Measurements from ENCODE around the gene GFM1.
A peak's percentile ranks its signal among the peaks of the same experiment; 100 is the strongest.
"Not testable (repeated sequence)": the region's sequence is repeated elsewhere in the genome, so short reads cannot be mapped to it uniquely, and the experiment has no call there.

GFM1 gene

DNA sequence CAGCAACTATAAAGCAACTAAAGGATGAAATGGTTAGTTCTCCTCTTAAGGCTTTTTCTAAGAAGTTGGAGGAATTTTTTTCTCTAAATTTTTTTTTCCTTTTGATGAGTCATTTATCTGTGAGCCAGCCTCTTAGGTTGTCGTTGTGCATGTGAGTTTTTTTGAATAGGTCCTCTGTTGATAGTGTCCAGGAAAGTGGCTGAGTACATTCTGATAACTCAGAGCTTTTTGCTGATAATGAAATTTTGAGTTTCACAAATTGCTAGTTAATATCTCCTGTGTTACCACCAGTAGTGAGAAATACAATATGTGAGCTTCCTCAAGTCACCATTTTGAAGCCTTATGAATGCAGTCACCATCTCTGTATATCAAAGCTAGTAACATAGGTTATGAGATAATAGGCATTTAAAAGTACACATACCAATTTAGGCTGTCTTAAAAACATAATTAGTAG, 35.2 kb downstream of the GFM1 start:
- Histone ChIP-seq H3K4me3 (ENCODE audit: low read length) (no peak overlapping the region), H3K9me3 (replicated peaks; ENCODE audit: low read length) (no peaks in the 10 kb centered on the region), H3K4me1 (ENCODE audit: control insufficient read depth, insufficient read depth, low read length) (peaks cover 17% of the 10 kb centered on the region), H3K36me3 (ENCODE audit: insufficient read depth, low read length) (peaks cover 18% of the 10 kb centered on the region), H3K4me2 (ENCODE audit: low read length) (no peak overlapping the region), H3K27me3 (ENCODE audit: control insufficient read depth, insufficient read depth, low read length) (no peaks in the 10 kb centered on the region), H3K9ac (ENCODE audit: low read depth, low read length) (no peak overlapping the region)

DNA sequence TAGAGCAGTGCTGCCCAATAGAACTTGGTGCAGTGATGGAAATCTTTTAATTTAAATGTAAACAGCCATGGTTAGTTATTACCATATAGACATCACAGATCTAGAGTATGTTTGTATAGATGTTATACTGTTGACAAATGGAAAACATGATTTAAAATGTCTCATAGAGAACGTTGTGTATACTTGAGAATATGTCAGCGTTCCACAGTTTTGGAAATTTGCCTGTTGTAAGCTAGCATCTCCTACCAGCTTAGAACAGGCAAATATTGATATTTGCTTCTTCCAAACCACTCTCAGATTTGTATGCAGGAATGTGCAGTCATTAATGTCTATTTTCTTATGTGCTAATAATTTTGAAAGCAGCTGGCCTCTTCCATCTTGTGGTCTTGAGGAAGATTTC, 36.5 kb downstream of the GFM1 start:
- H3K9me3 ChIP-seq (replicated peaks; ENCODE audit: low read length), result no peaks in the 10 kb centered on the region
- H3K9ac ChIP-seq (ENCODE audit: low read depth, low read length), result no peak overlapping the region
- H3K4me3 ChIP-seq (ENCODE audit: low read length), result no peak overlapping the region
- no peaks in the 10 kb centered on the region for H3K27me3 ChIP-seq (ENCODE audit: control insufficient read depth, insufficient read depth, low read length)
- H3K4me1 ChIP-seq (ENCODE audit: control insufficient read depth, insufficient read depth, low read length), result peaks cover 17% of the 10 kb centered on the region
- peaks cover 19% of the 10 kb centered on the region for H3K36me3 ChIP-seq (ENCODE audit: insufficient read depth, low read length)
- H3K4me2 ChIP-seq (ENCODE audit: low read length), result no peak overlapping the region

DNA sequence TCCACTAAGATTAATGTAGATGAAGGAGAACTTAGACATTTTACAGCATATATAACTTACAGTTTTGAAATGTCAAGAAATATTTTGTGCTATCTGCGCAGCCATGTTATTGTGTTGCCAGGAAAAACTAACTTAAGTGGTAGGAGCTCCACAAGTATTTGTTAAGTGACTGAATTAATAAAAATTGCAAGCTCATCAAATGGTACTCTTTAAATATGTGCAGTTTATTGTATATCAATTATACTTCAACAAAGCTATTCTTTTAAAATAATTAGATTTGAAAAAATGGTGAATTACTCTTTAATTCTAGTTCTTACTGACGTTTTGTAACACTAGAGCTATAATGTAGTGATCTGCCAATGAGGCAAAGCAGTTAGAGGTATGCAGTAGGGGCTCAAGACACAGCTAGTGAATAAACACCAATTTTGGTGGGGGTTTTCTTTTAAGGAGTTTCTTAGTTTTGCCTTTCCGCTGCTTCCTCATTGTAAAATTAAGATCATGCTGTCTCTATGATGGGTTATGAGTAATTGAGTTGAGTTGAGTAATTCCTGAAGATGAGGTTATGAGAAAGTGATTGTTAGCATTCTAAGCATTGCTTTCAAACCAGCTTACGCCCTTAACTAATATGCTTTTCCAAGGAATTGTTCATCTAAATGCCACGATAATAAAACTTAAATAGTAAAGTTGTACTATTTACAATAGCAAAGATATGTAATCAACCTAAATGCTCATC, 39.1 kb downstream of the GFM1 start:
- Histone ChIP-seq H3K4me2 (ENCODE audit: low read length) (peak overlapping the region; percentile 26), H3K36me3 (ENCODE audit: insufficient read depth, low read length) (peaks cover 12% of the 10 kb centered on the region), H3K9me3 (replicated peaks; ENCODE audit: low read length) (no peaks in the 10 kb centered on the region), H3K9ac (ENCODE audit: low read depth, low read length) (peak overlapping the region; percentile 33), H3K4me3 (ENCODE audit: low read length) (no peak overlapping the region), H3K4me1 (ENCODE audit: control insufficient read depth, insufficient read depth, low read length) (peaks cover 17% of the 10 kb centered on the region), H3K27me3 (ENCODE audit: control insufficient read depth, insufficient read depth, low read length) (no peaks in the 10 kb centered on the region)

DNA sequence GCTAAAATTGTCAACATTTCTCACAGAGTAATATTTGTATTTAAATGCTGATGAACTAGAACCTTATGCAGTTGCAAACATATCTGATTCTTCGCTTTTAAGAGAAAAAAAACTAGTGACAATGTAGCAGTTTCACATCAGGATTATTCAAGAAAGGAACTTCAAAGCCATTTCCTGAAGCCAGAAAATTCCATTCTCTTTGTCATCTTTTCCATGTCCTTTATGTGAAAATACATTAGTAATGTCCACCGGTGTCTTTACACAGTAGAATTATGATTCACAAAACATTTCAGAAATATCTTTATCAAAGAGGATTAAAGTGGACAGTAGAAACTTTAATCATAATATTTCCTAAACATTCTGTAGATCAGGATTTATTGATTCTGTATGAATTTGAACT, 40.8 kb downstream of the GFM1 start:
- Histone ChIP-seq H3K27me3 (ENCODE audit: control insufficient read depth, insufficient read depth, low read length) (no peaks in the 10 kb centered on the region), H3K4me1 (ENCODE audit: control insufficient read depth, insufficient read depth, low read length) (peaks cover 8% of the 10 kb centered on the region), H3K36me3 (ENCODE audit: insufficient read depth, low read length) (peaks cover 5% of the 10 kb centered on the region), H3K4me2 (ENCODE audit: low read length) (no peak overlapping the region), H3K9ac (ENCODE audit: low read depth, low read length) (no peak overlapping the region), H3K4me3 (ENCODE audit: low read length) (no peak overlapping the region), H3K9me3 (replicated peaks; ENCODE audit: low read length) (no peaks in the 10 kb centered on the region)

DNA sequence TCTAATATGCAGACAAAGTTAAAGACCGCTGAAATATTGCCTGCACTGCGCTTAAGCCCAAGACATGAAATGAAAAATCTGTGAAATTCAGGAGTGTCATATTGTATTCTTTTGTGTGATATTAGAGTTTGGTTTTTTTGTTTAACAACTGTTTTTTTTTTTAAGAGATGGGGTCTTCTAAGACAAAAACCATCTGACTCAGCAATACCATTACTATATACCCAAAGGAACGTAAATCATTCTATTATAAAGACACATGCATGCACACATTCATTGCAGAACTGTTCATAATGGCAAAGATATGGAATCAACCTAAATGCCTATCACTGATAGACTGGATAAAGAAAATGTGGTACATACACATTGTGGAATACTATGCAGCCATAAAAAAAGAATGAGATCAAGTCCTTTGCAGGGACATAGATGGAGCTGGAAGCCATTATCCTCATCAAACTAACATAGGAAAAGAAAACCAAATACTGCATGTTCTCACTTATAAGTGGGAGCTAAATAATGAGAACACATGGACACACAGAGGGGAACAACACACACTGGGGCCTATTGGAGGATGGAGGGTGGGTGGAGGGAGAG, 49.6 kb downstream of the GFM1 start:
- H3K4me1 ChIP-seq (ENCODE audit: control insufficient read depth, insufficient read depth, low read length); H3K4me2 ChIP-seq (ENCODE audit: low read length); H3K9ac ChIP-seq (ENCODE audit: low read depth, low read length); H3K4me3 ChIP-seq (ENCODE audit: low read length); H3K9me3 ChIP-seq (replicated peaks; ENCODE audit: low read length); H3K27me3 ChIP-seq (ENCODE audit: control insufficient read depth, insufficient read depth, low read length): not testable (repeated sequence)
- H3K36me3 ChIP-seq (ENCODE audit: insufficient read depth, low read length), result peaks cover 29% of the 10 kb centered on the region

DNA sequence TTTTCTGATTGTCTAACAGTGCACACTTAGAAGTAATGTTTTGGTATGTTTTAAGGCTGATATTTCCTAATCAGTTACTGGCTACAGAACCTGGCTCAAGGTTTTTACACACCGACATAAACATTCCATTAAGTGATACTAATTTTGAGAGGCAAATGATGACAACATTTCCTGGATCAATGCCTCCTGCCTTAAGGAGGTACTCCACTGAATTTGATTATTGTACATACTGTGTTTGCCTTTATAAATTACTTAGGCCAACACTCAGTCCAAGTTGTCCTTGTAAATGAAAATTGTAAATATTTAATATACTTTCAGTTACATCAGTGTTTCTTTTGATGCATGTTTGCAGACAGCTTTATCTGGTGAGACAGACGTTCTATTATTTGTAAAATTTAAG, 52.3 kb downstream of the GFM1 start:
- H3K27me3 ChIP-seq (ENCODE audit: control insufficient read depth, insufficient read depth, low read length), result no peaks in the 10 kb centered on the region
- no peak overlapping the region for H3K4me2 ChIP-seq (ENCODE audit: low read length)
- H3K36me3 ChIP-seq (ENCODE audit: insufficient read depth, low read length), result peaks cover 18% of the 10 kb centered on the region
- peaks cover 16% of the 10 kb centered on the region for H3K4me1 ChIP-seq (ENCODE audit: control insufficient read depth, insufficient read depth, low read length)
- no peak overlapping the region for H3K4me3 ChIP-seq (ENCODE audit: low read length)
- H3K9me3 ChIP-seq (replicated peaks; ENCODE audit: low read length), result no peaks in the 10 kb centered on the region
- no peak overlapping the region for H3K9ac ChIP-seq (ENCODE audit: low read depth, low read length)

DNA sequence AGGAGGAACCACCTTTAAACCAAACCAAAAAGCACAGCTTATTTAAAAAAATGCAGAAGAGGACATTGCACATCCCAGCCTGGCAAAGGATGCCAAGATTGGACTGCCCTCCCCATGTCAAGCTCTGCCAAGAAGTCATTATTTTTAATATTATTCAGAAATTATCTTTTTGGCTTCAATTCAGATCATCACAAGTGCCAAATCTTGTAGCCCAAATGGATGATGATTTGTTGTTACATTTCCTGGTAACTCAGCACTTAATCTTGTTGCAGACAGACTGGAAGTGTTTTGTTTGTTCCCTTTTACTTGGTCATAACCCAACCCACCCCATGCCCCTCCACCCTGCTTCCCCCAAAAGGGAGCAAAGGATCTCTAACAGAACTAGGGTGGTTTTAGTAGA, 56.2 kb downstream of the GFM1 start:
- H3K4me2 ChIP-seq (ENCODE audit: low read length), result no peak overlapping the region

DNA sequence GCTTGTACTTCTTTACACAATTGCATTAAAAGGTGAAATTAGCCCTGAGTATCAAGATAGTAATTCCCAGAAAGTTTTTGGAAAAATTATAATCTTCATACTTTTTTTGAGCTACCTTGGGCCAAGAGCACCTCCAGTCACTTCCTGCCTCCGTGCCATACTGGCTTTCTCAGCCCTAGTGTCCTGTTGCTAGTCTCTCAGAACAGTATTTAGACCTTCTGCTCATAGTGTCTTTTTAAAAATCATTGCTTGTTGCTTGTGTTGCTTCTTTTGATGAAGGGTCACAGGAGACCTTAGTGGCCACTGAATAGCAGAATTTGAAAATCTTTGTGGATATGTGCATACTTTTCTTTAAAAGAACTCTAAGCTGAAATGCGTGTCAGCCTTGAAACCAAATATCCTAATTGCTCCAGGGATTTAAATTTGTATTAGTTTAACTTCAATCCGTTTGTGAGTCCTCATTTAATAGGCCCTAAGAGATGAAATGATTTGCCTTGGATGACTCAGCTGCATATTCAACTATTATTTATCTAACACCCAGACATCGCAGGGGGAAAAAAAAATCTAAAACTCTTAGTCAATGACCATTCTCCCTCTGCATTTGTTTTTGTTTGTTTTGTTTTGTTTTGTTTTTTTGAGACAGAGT, 57.2 kb downstream of the GFM1 start:
- Histone ChIP-seq H3K9ac (ENCODE audit: low read depth, low read length) (peak overlapping the region; percentile 15), H3K36me3 (ENCODE audit: insufficient read depth, low read length) (no peaks in the 10 kb centered on the region), H3K9me3 (replicated peaks; ENCODE audit: low read length) (no peaks in the 10 kb centered on the region), H3K4me2 (ENCODE audit: low read length) (peak overlapping the region; percentile 24), H3K4me1 (ENCODE audit: control insufficient read depth, insufficient read depth, low read length) (peaks cover 39% of the 10 kb centered on the region), H3K27me3 (ENCODE audit: control insufficient read depth, insufficient read depth, low read length) (no peaks in the 10 kb centered on the region), H3K4me3 (ENCODE audit: low read length) (no peak overlapping the region)

More for the DNA sequence above, 56.2 kb downstream of the GFM1 start:
- Histone ChIP-seq H3K4me1 (ENCODE audit: control insufficient read depth, insufficient read depth, low read length) (peaks cover 39% of the 10 kb centered on the region), H3K27me3 (ENCODE audit: control insufficient read depth, insufficient read depth, low read length) (no peaks in the 10 kb centered on the region), H3K9ac (ENCODE audit: low read depth, low read length) (no peak overlapping the region), H3K9me3 (replicated peaks; ENCODE audit: low read length) (no peaks in the 10 kb centered on the region), H3K4me3 (ENCODE audit: low read length) (no peak overlapping the region), H3K36me3 (ENCODE audit: insufficient read depth, low read length) (no peaks in the 10 kb centered on the region)

DNA sequence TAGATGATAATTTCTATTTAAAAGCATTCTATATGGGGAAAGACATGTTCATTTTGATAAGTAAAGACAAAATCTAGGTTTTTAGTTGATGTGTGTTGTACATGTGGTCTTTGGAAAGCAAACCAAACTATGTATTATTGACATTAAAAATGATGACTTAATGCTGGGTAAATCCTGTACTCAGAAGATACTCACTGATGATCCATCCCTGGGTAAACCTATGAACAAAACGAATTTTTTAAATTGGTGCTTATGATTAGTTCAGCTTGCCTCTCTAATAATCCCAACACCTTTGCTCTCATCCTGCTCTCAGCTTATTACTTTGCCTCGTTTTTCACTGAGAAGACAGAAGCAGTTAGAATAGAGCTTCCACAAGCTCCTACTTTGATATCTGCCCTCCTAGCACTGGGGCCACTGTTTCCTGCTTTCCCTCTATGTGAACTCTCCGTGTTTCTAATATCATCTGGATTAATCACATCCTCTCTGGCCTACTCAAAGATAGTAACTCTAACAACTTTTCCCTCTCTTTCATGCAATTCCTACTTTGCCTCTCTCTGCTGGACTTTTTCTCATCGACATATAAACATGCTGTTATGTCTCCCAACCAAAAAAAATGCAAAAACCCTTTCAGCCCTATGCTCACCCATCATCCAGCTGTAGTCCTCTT, 58.6 kb downstream of the GFM1 start:
- H3K9me3 ChIP-seq (replicated peaks; ENCODE audit: low read length), result no peaks in the 10 kb centered on the region
- H3K4me2 ChIP-seq (ENCODE audit: low read length), result peak overlapping the region; percentile 57
- peak overlapping the region; percentile 43 for H3K9ac ChIP-seq (ENCODE audit: low read depth, low read length)
- peaks cover 39% of the 10 kb centered on the region for H3K4me1 ChIP-seq (ENCODE audit: control insufficient read depth, insufficient read depth, low read length)
- no peaks in the 10 kb centered on the region for H3K36me3 ChIP-seq (ENCODE audit: insufficient read depth, low read length)
- no peak overlapping the region for H3K4me3 ChIP-seq (ENCODE audit: low read length)
- no peaks in the 10 kb centered on the region for H3K27me3 ChIP-seq (ENCODE audit: control insufficient read depth, insufficient read depth, low read length)

DNA sequence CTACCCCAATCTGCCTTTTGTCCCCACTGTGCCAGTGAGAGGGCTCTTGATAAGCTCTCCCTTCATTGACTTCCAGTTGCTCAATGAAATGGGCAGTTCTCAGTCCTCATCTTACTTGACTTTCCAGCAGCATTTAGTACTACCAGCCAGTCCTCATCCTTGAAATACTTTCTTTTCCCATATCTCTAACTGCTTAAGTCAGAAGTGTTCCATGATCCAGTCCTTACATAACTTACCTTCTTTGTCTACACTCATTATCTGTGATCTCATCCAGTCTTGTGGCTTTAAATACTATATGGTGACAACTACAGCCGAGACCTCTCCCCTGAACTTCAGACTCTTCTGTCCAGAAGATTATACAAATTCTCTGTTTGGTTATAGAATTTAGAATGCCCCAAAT, 59.2 kb downstream of the GFM1 start:
- Histone ChIP-seq H3K4me2 (ENCODE audit: low read length) (peak overlapping the region; percentile 57), H3K36me3 (ENCODE audit: insufficient read depth, low read length) (peaks cover 4% of the 10 kb centered on the region)

DNA sequence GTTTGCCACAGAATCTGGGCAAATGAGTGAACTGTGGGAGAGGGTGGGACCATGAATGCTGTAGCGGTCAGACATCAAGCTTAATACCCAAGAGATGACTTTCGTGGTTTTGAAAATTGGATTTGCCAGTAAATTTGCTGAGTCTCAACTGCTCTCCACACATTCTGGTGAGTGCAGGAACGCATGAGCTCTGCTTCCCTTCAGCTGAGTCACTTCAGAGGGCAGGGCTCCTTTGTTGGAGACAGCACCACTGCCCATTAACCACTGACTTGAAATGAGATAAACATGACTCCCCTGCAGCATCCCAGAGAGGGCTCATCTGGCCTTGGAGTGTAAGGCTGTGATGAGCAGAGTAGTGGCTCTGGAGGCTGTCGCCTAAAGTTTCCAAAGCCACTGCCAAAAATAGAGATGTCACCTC, 65.3 kb downstream of the GFM1 start:
- H3K4me3 ChIP-seq (ENCODE audit: low read length), result no peak overlapping the region
- peaks cover 22% of the 10 kb centered on the region for H3K4me1 ChIP-seq (ENCODE audit: control insufficient read depth, insufficient read depth, low read length)
- H3K9me3 ChIP-seq (replicated peaks; ENCODE audit: low read length), result no peaks in the 10 kb centered on the region
- peaks cover 21% of the 10 kb centered on the region for H3K36me3 ChIP-seq (ENCODE audit: insufficient read depth, low read length)
- H3K9ac ChIP-seq (ENCODE audit: low read depth, low read length), result peak overlapping the region; percentile 50
- peak overlapping the region; percentile 15 for H3K4me2 ChIP-seq (ENCODE audit: low read length)
- no peaks in the 10 kb centered on the region for H3K27me3 ChIP-seq (ENCODE audit: control insufficient read depth, insufficient read depth, low read length)

More for the DNA sequence above, 59.2 kb downstream of the GFM1 start:
- H3K9ac ChIP-seq (ENCODE audit: low read depth, low read length), result peak overlapping the region; percentile 43
- H3K9me3 ChIP-seq (replicated peaks; ENCODE audit: low read length), result no peaks in the 10 kb centered on the region
- no peaks in the 10 kb centered on the region for H3K27me3 ChIP-seq (ENCODE audit: control insufficient read depth, insufficient read depth, low read length)
- peaks cover 39% of the 10 kb centered on the region for H3K4me1 ChIP-seq (ENCODE audit: control insufficient read depth, insufficient read depth, low read length)
- no peak overlapping the region for H3K4me3 ChIP-seq (ENCODE audit: low read length)
